Fibroblast of mammary gland (primary cell): ENCODE measurements around the gene USP25.

Experiments used
- DNase-seq: peaks from one replicate; pipeline ENCODE4 v3.0.0-alpha.2; 2010; ENCODE audit warnings: low read depth
- H3K4me3 ChIP-seq: 2 replicates; pipeline ENCODE4 v1.5.1; 2011; ENCODE audit warnings: low read depth, mild to moderate bottlenecking, low read length, moderate library complexity; ENCODE audit not compliant: control insufficient read depth
- CTCF ChIP-seq: conservative IDR thresholded peaks from 2 replicates; pipeline ENCODE4 v1.5.1; 2011; ENCODE audit warnings: low read depth, low read length, inconsistent platforms; ENCODE audit not compliant: control insufficient read depth, insufficient read depth

USP25 gene

GRCh38 chr21:15850645-15851044, 120.9 kb downstream of the USP25 start:
- H3K4me3 ChIP-seq, result no peak overlapping the region
- peak; percentile 62 for DNase-seq
- no peak for TF ChIP-seq CTCF

GRCh38 chr21:15852146-15852545, 122.4 kb downstream of the USP25 start:
- H3K4me3 ChIP-seq, result no peak overlapping the region
- no peak for DNase-seq
- no peak for TF ChIP-seq CTCF

- no peak for DNase-seq
- no peak overlapping the region for H3K4me3 ChIP-seq
- TF ChIP-seq CTCF, result no peak
These were observed 123.3 kb downstream of the USP25 start for GRCh38 chr21:15853126-15853525.

- no peak for DNase-seq
- no peak for TF ChIP-seq CTCF
- no peak overlapping the region for H3K4me3 ChIP-seq
These were observed 127.0 kb downstream of the USP25 start for GRCh38 chr21:15856813-15857212.

- no peak overlapping the region for H3K4me3 ChIP-seq
- no peak for DNase-seq
- no peak for TF ChIP-seq CTCF
These were observed 128.0 kb downstream of the USP25 start for GRCh38 chr21:15857740-15858139.

- no peak overlapping the region for H3K4me3 ChIP-seq
- TF ChIP-seq CTCF, result no peak
- no peak for DNase-seq
These were observed 130.8 kb downstream of the USP25 start for GRCh38 chr21:15860541-15860940.

GRCh38 chr21:15868940-15869339, 139.2 kb downstream of the USP25 start:
- no peak overlapping the region for H3K4me3 ChIP-seq
- TF ChIP-seq CTCF, result no peak
- DNase-seq, result no peak
